Stimulated activated CD8-positive, alpha-beta memory T cell treated with anti-CD3 and anti-CD28 coated beads, Interleukin-4, amount 100 ng/mL, for 24 hours (primary cell): ENCODE data around the gene METTL4.

Source experiments
- DNase-seq: peaks from one replicate; pipeline ENCODE4 v3.0.0-alpha.2; 2020; ENCODE audit warnings: low read depth

The METTL4 gene

DNA sequence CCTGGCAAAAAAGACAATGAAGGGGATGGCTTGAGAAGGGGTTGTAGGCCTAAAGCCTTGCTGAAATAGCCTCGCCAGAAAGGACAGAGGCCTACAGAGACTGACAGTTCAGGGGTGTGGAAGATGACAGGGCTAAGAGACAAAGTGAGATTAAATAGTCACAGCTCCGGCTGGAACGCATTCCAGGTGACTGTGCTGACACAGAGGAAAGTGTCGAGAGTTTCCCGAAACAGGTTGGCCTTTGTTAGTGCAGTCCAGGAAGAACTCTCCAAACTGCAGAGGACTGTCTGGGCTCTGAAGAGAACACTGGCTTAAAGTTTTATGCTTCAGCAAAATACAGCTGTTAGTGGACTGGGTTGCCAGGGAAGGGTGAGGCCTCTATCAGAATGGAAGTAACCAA, 52.8 kb downstream of the METTL4 start:
- DNase-seq: no peak

DNA sequence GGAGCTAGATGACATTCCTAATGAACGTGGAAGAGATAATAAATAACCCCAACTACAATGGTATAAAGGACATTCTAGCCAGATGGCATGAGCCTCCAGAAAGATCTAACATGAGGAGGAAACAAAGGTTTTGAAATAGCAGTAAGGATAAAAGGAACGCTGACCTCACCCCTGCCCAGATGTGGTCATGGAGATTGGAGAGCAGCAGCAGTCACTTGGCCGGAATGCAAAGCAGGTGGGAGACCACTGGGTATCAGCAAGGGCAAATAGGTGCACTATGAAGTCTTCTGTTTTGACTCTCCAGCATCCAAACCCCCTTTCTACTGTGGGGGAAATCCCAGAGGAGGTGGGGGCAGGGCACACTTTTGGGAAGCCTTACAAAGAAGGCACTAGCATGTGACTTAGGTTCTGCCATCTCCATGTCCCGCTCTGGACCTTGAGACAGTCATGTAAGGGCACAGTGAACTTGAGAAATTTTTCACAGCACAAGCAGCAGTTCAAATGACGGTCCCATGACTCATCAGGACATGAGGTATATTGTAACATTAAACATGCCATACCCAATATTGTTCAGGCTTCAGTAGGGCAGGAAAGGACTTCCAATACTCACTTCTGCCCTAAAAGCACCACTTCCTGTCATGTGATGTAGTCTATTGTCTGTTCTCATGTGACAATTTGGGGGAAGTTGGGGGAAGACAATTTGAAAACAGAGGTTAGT, 55.2 kb downstream of the METTL4 start:
- DNase-seq: no peak

DNA sequence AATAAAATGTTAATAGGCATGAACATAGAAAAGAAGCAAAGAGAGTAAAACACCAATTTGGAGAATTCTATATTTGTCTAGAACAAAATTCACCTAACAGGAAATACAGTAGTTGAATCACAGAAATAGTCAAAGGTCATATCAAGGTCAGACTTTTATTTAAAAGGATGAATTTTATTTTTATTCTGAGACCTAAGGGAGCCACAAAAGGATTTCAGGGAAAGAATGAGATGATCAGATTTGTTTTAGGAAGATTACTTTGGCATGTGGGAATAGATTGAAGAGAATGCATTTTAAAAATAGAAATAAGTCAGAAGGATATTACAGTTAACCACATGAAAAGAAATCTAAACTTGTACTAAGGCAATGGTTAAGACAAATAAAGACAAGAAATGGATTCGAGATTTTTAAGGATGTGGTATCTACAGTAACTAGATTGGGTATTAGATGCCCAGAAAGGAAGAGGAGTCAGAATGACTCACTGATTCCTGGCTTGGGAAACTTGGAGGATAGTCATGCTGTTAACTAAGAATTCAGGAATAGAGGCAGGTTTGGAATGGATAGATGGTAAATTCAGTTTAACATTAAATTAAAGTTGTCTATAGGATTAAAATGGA, 56.0 kb downstream of the METTL4 start:
- no peak for DNase-seq

GRCh38 chr18:2513616-2514015, 57.7 kb downstream of the METTL4 start:
- no peak for DNase-seq

GRCh38 chr18:2512059-2512458, 59.2 kb downstream of the METTL4 start:
- no peak for DNase-seq

- DNase-seq: no peak
Observed at GRCh38 chr18:2511451-2511850, 59.9 kb downstream of the METTL4 start.

- DNase-seq: no peak
Observed at GRCh38 chr18:2510416-2510815, 60.9 kb downstream of the METTL4 start.

DNA sequence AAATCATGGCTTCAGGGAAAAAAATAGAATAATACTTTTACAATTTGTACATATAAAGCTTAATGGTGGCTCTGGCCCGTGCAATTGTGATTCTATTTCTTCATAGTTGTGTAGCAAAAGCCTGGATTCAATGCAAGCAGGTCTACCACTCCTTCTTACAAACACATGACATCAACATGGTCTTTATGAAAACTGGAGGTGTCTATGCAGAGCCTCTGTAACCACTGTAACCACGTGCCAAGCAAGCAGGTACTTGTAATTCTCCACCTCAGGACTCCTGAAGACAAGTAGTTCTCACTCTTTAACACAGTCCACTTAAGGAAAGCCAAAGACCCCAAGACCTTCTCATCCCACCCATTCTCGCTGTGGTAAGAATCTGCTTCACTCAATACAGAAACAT, 62.6 kb downstream of the METTL4 start:
- DNase-seq: no peak

DNA sequence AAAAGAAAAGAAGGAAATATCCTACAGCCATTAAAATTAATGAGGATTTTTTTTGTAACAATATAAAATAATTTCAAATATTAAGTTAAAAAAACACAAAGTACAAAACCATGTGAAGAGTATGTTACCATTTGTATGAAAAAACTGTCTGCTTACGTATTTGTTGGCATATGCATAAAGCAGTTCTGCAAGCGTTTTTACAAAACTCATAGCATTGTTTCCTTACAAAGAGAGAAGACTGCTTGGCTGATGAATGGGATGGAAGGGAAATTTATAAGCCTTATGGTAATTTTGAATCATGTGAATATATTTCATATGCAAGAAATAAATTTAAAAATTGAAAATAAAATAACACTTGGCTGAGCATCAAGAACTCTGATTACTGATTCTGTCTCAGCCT, 63.1 kb downstream of the METTL4 start:
- no peak for DNase-seq

DNA sequence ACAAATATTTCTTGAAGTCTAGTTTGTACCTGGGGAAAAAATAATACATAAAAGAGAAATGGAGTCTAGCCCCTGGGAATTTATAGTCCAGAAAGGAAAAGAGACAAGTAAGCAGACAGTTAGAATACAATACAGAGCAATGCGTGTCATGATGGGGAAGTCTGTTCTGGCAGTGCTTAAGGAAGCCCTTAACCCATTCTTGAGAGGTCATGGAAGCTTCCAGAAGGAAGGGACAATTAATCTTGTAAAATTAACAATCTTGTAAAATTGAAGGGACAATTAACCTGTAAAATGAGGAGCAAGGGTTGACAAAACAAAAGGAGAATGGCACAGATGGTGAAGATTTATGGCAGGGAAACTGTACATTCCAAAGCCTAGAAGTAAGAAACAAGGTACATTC, 66.7 kb downstream of the METTL4 start:
- no peak for DNase-seq

DNA sequence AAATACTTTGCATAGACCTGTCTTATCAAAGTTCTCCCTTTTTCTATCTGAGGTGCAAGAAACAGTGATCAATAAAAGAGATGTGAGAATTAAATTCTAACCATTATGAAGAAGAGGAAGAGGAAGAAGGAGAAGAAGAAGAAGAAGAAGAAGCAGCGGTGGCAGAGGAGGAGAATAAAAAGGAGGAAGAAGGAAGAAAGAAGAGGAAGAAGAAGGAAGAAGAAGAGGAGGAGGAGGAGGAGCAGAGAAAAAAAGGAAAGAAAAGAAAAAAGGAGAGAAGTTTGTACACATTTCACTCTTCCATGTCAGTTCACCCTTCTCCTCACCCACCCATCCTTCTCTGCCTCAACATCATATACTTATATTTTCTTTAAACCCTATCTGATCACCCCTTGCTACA, 68.4 kb downstream of the METTL4 start:
- no peak for DNase-seq

DNA sequence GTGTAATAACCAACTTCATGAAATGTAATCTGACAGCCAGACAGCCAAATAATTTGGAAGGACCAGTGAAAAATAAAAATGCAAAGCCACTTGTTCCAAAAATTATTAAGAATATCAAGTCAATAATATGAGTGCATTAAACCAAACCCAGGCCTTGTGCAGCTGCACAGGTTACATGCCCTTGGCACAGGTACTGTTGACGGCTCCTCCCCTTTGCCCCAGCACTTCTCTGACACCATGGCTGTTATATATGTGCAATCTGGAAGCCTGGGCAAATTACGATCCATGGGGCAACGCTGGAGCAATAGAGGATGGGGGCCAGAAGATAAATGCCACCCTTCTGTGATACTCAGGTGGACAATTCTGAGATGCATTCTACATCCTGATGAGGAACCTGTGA, 68.9 kb downstream of the METTL4 start:
- DNase-seq: no peak

DNA sequence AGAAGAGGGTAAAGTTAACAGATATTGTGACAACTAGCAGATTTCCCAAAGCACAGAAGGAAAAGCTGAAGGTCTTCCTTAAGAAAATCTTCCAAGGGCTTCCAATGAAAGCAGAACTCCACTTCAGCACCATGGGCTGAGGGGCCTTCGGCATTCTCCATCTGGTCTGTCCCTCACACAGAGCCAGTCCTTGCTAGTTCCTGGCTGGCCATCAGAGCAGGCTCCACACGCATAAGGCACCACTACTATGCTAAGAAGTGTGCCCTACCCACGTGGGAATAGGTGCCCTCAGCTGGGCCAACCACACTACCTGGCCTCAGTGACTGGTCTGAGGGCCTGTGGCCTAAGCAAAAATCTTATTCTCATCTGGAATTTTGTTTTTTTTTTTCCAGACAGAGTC, 73.5 kb downstream of the METTL4 start:
- DNase-seq: no peak

- no peak for DNase-seq
Observed at GRCh38 chr18:2495381-2495780, 75.9 kb downstream of the METTL4 start.

- DNase-seq: no peak
Observed at GRCh38 chr18:2494921-2495320, 76.4 kb downstream of the METTL4 start.
